ENCODE results near the gene CRYGB.

GRCh38 chr2:208186893-208187292 is 40.9 kb upstream of the CRYGB start:
- TF ChIP-seq KLF17 (tag by site-specific recombination; IDR thresholded peaks at IDR 0.05) (no peak), YY1 (tag by site-specific recombination; IDR thresholded peaks at IDR 0.05) (no peak), CTCF (tag by site-specific recombination; IDR thresholded peaks at IDR 0.05) (no peak), ZNF843 (tag by site-specific recombination; IDR thresholded peaks at IDR 0.05) (no peak), ZBTB49 (tag by site-specific recombination; IDR thresholded peaks at IDR 0.05; ENCODE audit: low read depth) (no peak), ZNF513 (tag by site-specific recombination; IDR thresholded peaks at IDR 0.05) (no peak)

Measured in HEK293 (cell line).